DND-41 (cell line): ENCODE data around the gene STK32C.

Source experiments
- CTCF ChIP-seq: IDR thresholded peaks from 2 replicates; pipeline ENCODE4 v1.5.1; 2012; ENCODE audit warnings: borderline replicate concordance, low read length, moderate library complexity, mild to moderate bottlenecking; ENCODE audit not compliant: poor library complexity, severe bottlenecking; ENCODE audit errors: extremely low read depth
- EZH2 ChIP-seq: IDR thresholded peaks from 3 replicates; pipeline ENCODE4 v1.6.1; 2012; ENCODE audit warnings: borderline replicate concordance, low read depth, mild to moderate bottlenecking, moderate library complexity, low read length, inconsistent platforms; ENCODE audit not compliant: severe bottlenecking

GRCh38 chr10:132336064-132336746, 28.5 kb upstream of the STK32C start:
- no peak for TF ChIP-seq CTCF
- no peak for TF ChIP-seq EZH2
